Skin epidermis (tissue), 12 donors: Measurements from ENCODE around the gene TTLL4.

Experiments
- H3K27ac ChIP-seq, 21 experiments: fragments of 200-600 bp; sonication (generic) in 11 of 21; one replicate each; pipeline ENCODE4 v1.5.0; 2020; ENCODE audit warnings: mild to moderate bottlenecking in 3 of 21, inconsistent platforms in 2 of 21, moderate library complexity in 2 of 21
- H3K4me3 ChIP-seq, 7 experiments: fragments of 200-600 bp; sonication (generic) in 2 of 7; one replicate each; pipeline ENCODE4 v1.5.0; 2020; ENCODE audit warnings: inconsistent platforms in 2 of 7, mild to moderate bottlenecking in 2 of 7, moderate library complexity in 1 of 7

Gene TTLL4

GRCh38 chr2:218709908-218710307 is 727 bp upstream of the TTLL4 start:
- peak overlapping the region in 2 of 7 experiments; percentile 80 to 89 for H3K4me3 ChIP-seq
- H3K27ac ChIP-seq: peak overlapping the region in 2 of 21 experiments; percentile 38 to 86

DNA sequence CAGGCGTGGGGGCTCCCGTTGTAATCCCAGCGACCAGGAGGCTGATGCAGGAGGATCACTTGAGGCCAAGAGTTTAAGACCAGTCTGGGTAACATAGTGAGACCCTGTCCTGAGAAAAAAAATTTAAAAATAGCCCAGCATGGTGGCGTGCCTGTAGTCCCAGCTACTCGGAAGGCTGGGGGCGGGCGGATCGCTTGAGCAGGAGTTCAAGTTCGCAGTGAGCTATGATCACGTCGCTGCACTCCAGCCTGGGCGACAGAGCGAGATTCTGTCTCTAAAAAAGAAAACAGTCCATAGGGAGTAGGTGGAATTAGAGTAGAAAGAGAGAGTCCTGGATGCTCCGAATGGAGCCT is 325 bp upstream of the TTLL4 start:
- Histone ChIP-seq H3K27ac (peak overlapping the region in 8 of 21 experiments; percentile 30 to 97 (median 90)), H3K4me3 (peak overlapping the region; percentile 59 to 93 (median 88))

DNA sequence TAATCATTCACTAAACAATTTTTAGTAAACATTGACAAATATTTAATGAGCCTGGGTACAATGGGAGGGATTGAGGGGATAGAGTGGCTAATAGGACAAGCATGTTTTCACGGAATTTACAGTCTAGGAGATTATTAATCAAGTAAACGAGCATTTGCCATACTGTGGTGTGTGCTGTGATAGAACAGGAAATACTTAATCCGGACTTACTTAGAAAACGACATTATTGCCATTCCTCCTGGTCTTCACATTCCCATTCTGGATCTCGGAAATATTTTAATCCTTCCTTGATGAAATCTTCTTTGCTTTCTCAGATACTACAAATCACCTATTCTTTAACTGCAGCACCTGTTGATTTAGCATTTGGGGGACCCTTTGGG is 905 bp downstream of the TTLL4 start:
- peak overlapping the region; percentile 59 to 93 (median 88) for H3K4me3 ChIP-seq
- peak overlapping the region in 19 of 21 experiments; percentile 79 to 99 (median 94) for H3K27ac ChIP-seq

GRCh38 chr2:218713922-218714321 is 3.3 kb downstream of the TTLL4 start:
- H3K4me3 ChIP-seq: no peak overlapping the region
- H3K27ac ChIP-seq: no peak overlapping the region

DNA sequence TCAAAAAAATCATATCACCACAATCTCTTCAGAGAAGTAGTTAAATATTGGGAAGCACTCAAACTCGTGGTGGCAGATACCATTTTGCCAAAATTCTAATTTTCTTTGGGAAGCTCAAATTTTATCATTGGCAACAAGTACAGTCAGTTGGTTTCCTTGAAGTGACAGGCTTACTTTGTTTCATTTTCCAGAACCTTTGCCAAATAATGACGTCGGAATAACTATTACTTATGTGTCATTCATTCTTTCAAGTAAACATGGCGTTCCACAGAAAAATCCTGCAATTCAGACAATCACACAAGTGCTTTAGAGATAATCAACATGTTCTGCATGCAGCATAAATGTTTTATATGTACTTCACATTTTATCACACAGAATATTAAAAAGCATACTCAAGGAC is 5.4 kb downstream of the TTLL4 start:
- H3K4me3 ChIP-seq: no peak overlapping the region
- peak overlapping the region in 2 of 21 experiments; percentile 38 to 56 for H3K27ac ChIP-seq

DNA sequence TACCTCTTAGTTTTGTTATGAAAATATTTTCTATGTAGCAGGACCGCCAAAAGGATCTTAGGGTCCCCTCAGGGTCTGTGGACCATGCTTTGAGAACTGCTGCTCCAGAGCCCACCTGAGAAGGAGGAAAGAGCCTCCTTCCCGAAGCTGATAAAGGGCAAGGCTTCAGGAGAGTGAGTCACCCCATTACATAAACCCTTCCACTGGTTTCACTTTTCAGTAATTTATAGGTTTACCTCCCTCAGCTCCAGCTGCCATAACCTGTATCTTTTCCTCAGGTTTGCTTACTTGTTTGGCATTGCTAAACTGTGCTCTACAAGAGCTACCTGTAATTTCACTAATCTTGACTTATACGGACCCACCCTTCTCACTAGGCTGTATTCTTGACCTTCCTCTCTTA is 6.6 kb downstream of the TTLL4 start:
- Histone ChIP-seq H3K27ac (peak overlapping the region in 14 of 21 experiments; percentile 6 to 68 (median 48)), H3K4me3 (no peak overlapping the region)

DNA sequence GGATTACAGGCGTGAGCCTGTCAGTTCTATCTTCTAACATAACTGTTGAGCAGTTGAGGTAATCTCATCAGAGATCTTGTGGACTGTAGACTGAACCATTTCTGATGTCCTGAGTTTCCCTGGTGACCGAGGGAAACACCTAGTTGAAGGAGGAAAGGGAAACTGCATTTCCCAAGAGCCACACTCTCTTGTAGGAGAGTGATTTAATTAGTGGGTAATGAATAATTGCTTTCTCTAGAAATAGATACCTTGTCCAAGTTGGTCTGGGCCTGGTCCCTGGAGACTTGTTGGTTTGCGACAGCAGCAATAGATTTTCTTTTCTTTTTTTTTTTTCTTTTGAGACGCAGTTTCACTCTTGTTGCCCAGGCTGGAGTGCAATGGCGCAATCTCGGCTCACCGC is 7.4 kb downstream of the TTLL4 start:
- Histone ChIP-seq H3K27ac (peak overlapping the region in 8 of 21 experiments; percentile 29 to 68 (median 53)), H3K4me3 (no peak overlapping the region)

GRCh38 chr2:218719457-218719856 is 8.8 kb downstream of the TTLL4 start:
- no peak overlapping the region for H3K4me3 ChIP-seq
- no peak overlapping the region for H3K27ac ChIP-seq

DNA sequence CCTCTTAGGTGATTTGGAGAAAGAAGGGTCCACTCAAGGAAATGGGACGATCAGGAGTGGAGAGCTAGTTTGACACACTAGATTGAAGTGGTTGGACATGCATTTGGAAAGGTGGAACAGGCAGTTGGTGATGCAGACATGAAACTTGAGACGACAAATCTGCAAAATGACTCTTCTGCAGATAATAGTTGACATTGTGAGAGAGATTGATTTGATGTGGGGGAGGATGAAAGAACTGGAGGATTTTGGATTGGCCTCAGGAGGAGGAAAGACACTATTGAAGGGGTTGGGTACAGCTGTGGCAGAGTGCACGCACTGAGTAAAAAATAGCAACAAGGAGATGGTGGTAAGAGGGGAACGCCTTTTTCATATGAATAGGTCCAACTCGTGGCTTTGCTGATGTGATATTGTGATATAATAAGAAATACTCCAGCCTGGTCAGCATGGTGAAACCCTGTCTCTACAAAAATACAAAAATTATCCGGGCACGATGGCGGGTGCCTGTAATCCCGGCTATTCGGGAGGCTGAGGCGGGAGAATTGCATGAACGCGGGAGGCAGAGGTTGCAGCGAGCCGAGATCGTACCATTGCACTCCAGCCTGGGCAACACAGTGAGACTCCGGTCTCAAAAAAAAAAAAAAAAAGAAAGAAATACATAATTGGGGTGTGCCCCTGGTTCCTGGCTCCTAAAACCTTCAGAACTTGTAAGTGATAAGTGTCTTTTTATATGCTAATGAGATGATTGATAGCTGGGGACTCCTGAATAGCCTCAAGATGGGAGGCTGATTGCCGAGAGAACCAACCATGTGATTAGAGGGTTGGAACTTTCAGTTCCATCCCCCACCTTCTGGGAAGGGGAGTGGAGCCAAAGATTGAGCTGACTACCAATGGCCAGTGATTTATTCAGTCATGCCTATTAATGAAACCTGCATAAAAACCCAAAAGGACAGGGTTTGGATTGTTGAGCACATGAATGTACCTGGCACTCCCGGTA is 9.7 kb downstream of the TTLL4 start:
- H3K27ac ChIP-seq: no peak overlapping the region

DNA sequence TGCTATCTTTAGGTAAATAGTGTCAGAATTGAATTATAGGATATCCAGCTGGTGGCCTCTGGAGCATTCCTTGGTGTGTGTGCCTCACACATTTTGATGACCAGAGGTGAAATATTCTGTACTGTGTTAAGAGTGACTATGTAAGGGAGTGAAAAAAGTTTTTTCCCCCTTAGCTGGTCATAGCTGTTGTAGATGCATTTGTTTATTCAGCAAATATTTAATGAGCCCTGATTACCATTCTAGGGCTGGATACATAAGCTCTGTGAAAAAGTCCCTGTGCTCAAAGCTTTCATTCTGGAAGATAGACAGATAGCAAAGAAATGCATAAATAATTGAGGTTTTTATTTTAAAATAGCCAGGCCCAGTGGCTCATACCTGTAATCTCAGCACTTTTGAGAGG is 10.9 kb downstream of the TTLL4 start:
- no peak overlapping the region for H3K27ac ChIP-seq

More for the DNA sequence above, 9.7 kb downstream of the TTLL4 start:
- H3K4me3 ChIP-seq: no peak overlapping the region

DNA sequence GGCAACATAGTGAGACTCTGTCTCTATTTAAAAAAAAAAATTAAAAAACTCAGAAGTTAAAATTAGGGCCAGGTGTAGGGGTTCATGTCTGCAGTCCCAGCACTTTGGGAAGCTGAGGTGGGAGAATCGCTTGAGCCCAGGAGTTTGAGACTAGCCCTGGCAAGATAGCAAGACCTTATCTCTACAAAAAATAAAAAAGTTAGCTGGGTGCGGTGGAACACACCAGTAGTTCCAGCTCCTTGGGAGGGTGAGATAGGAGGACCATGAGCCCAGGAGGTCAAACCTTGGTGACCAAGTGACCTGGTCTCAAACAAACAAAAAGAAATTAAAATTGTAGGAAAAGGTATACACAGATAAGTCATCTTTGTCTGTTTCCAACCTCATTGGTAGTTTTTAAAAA is 11.3 kb downstream of the TTLL4 start:
- Histone ChIP-seq H3K27ac (peak overlapping the region in 1 of 21 experiments; percentile 22), H3K4me3 (no peak overlapping the region)

More for the DNA sequence above, 10.9 kb downstream of the TTLL4 start:
- H3K4me3 ChIP-seq: no peak overlapping the region

DNA sequence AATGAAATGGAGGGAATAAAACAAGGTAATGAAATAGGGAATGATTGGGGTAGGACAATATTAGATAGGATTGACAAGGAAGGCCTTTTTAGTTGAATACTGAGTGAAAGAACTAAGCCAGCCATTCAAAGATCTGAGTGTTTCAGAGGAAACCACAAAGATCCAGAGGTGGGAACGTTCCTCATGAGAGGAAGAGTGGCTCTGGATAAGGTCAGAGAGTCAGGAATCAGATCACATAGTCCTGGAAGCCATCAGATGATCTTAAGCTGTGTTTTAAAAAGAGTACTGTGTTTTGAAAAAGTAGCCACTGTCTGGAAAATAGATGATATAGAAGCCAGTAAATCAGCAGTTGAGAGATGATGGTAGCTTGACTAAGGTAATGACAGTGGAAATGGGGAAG is 11.8 kb downstream of the TTLL4 start:
- H3K27ac ChIP-seq: peak overlapping the region in 1 of 21 experiments; percentile 22
- no peak overlapping the region for H3K4me3 ChIP-seq

DNA sequence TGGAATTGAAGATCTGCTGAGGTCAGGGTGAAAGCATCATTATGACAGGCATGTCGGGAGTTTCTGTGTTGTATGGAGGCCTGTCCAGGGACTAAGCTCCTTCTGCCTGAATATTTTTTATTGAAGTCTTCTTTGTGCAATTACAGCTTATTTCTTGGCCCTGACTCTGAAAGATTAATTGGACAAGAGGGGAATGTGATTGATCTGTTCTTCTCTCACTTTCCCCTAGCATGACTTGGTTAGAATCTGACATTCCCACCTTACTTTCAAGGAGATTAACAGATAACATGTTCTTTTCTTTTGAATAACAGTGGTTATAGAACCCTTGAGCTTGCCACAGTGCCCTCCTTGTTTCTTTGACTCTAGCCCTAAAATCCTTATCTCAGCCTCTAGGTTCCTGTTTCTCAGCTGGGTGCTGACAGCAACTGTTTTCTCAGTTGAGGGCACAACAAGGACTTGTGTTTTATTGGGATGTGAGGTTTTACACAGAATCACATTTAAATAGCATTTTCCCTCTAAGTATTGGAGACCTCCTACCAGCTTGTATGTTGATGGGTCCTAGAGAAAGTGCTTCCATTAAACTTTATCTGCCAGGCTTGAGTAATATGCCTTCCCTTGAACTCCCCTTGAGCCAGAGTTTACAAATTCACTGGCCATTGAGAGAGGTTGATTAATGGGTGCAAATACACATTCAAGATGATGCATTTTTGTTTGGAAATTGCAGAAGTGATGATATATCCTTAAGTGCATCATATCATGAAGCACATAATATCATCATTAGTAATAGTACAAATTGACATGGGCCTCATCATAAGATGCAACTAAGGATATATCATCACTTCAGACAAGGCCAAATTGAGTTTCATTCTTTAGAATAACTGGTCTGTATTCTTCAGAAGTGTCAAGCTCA is 12.5 kb downstream of the TTLL4 start:
- Histone ChIP-seq H3K27ac (peak overlapping the region in 1 of 21 experiments; percentile 22), H3K4me3 (no peak overlapping the region)

DNA sequence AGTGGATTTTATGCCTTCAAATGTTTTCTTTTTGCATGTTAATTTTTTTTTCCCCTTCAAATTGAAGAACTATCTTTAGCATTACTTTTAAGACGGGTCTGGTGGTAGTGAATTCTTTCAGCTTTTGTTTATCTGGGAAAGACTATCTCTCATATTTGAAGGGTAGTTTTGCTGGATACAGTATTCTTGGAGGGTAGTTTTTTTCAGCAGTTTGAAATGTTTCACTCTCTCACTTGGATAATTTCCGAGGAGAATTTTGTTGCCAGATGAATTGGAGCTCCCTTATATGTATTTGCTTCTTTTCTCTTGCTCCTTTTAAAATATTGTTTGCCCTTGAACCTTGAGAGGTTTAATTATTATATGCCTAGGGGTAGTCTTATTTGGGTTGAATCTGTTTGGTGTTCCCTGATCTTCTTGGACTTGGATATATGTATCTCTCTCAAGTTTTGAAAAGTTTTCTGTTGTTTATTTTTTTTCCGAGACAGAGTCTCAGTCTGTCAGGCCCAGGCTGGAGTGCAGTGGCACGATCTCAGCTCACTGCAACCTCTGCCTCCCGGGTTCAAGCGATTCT is 15.5 kb downstream of the TTLL4 start:
- no peak overlapping the region for H3K27ac ChIP-seq
- no peak overlapping the region for H3K4me3 ChIP-seq

GRCh38 chr2:218727502-218728165 is 17.0 kb downstream of the TTLL4 start:
- H3K27ac ChIP-seq: no peak overlapping the region

GRCh38 chr2:218729640-218730039 is 19.0 kb downstream of the TTLL4 start:
- Histone ChIP-seq H3K27ac (no peak overlapping the region), H3K4me3 (no peak overlapping the region)

More at GRCh38 chr2:218727502-218728165, 17.0 kb downstream of the TTLL4 start:
- H3K4me3 ChIP-seq: no peak overlapping the region

DNA sequence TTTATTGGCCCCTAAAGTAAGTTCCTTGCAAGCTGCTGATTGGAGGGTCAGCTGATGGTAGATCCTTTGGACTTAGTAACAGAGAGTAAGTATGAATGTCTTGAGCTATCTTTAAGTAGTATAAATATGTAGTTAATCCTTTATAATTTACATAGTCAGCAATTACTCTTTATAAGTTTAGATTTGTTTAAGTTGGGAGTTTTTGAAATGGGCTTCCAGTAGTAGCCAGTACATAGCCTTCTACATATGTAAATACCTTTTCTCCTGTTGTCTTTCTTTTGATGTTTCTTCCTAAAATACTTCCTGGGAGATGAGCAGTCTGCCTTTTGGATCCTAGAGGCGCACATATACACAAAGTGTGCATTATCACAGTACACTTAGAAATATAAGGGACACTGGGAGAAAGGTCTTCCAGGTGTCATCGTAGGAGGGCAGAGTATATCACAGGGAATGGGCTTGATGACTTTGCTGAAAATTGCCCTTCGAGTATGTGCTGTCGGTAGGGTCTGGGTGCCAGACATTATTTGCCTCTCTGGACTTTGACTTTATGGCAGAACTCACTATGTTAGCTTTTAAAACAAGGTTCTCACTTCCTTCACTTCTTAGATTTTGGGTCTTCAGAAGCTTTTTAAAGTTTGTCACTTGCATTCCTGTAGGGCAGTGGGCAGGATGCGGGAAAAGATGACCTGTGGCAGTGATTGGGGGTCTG is 21.6 kb downstream of the TTLL4 start:
- Histone ChIP-seq H3K4me3 (no peak overlapping the region), H3K27ac (peak overlapping the region in 19 of 21 experiments; percentile 33 to 88 (median 69))

DNA sequence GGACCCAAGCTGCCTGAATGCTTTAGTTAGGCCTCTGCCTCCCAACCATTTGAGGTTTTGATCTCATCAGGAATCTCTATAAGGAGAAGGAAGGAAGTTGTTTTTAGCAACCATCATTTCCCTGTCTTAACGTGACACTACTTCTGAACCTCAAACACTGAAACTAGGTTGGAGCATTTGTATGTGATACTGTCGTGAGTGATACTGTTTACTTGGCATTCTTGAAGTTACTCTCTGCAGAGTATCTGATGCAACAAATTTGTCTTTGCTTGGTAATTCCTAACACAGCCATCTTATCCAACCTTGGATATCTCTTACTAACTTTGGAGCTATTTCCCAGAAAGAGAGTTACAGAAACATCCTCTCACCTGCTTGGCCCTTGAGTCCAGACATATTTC is 22.1 kb downstream of the TTLL4 start:
- H3K4me3 ChIP-seq: no peak overlapping the region
- peak overlapping the region in 19 of 21 experiments; percentile 33 to 88 (median 69) for H3K27ac ChIP-seq
